Mesenteric fat pad (tissue), 1 donor: ENCODE data around the gene KLK5. TPM values are rescaled to one million over a fixed set of nuclear protein-coding genes. Genes with fewer than 3 reads are reported as not detected.

Experiments used
- DNase-seq: peaks from one replicate; pipeline ENCODE4 v3.0.0-alpha.2; 2020; ENCODE audit warnings: low spot score
- total RNA-seq: library from RNA; stranded (reverse); fragmentation: NEBNext Ultra II Directional; extraction: Animal tissue kit (Norgen Biotek cat#: 25700); gene quantifications from one replicate; pipeline ENCODE4 v1.2.1, GENCODE V29; 2021
- donor health status: DM: yes; HTN: yes; CAD: no.

KLK5 gene
- total RNA-seq, 1 donor from 2014 or later: not detected

- DNase-seq: no peak
These were observed 16.5 kb upstream of the KLK5 start, which contains the start of gene KLK6 for GRCh38 chr19:50969413-50969760. KLK6 (minus strand) TSS chr19:50969591; CDS start chr19:50968104, 1,487 bp downstream.

- peak; percentile 74 for DNase-seq
These were observed 16.0 kb upstream of the KLK5 start for GRCh38 chr19:50968716-50969412.

- peak; percentile 68 for DNase-seq
These were observed 15.3 kb upstream of the KLK5 start for GRCh38 chr19:50967929-50968715.

GRCh38 chr19:50964266-50964665 is 11.4 kb upstream of the KLK5 start:
- no peak for DNase-seq

- no peak for DNase-seq
These were observed 10.5 kb upstream of the KLK5 start for GRCh38 chr19:50963381-50963780.

- no peak for DNase-seq
These were observed 9.4 kb upstream of the KLK5 start for GRCh38 chr19:50962245-50962644.

- DNase-seq: no peak
These were observed 7.1 kb upstream of the KLK5 start for GRCh38 chr19:50959731-50960500.

GRCh38 chr19:50957587-50957986 is 4.7 kb upstream of the KLK5 start:
- DNase-seq: no peak

GRCh38 chr19:50949861-50950260 is 3.0 kb downstream of the KLK5 start:
- DNase-seq: no peak

- DNase-seq: no peak
These were observed 5.7 kb downstream of the KLK5 start for GRCh38 chr19:50947123-50947522.

GRCh38 chr19:50944795-50945194 is 8.0 kb downstream of the KLK5 start:
- DNase-seq: no peak

- DNase-seq: no peak
These were observed 9.6 kb downstream of the KLK5 start for GRCh38 chr19:50943074-50943828.

- no peak for DNase-seq
These were observed 13.2 kb downstream of the KLK5 start for GRCh38 chr19:50939596-50939995.

GRCh38 chr19:50933640-50934039 is 19.2 kb downstream of the KLK5 start:
- no peak for DNase-seq

GRCh38 chr19:50932690-50933083 is 20.2 kb downstream of the KLK5 start:
- no peak for DNase-seq

- no peak for DNase-seq
These were observed 20.7 kb downstream of the KLK5 start for GRCh38 chr19:50932018-50932689.

GRCh38 chr19:50931023-50931422 is 21.8 kb downstream of the KLK5 start:
- DNase-seq: no peak

GRCh38 chr19:50928831-50929230 is 24.0 kb downstream of the KLK5 start:
- no peak for DNase-seq

GRCh38 chr19:50926144-50926543 is 26.7 kb downstream of the KLK5 start:
- no peak for DNase-seq

GRCh38 chr19:50925734-50926133 is 27.1 kb downstream of the KLK5 start:
- no peak for DNase-seq

- no peak for DNase-seq
These were observed 28.3 kb downstream of the KLK5 start for GRCh38 chr19:50924586-50924985.
